ENCODE results near the gene GNAI2. TPM values are rescaled to one million over a fixed set of nuclear protein-coding genes. Genes with fewer than 3 reads are reported as not detected.

GNAI2 gene
- total RNA-seq, 1 experiment from 2014 or later: 185 TPM

GRCh38 chr3:50246517-50246954, 10.5 kb downstream of the GNAI2 start:
- CTCF ChIA-PET: interaction anchor here (0.5 to 6.0 kb wide), 50 partner anchors 9 to 406 kb away, joined by 3 to 154 read pairs (median 5); partner anchors contain the start of genes C3orf18, CYB561D2, GNAI2 and GNAT1
- Mint-ChIP-seq H3K9me3 (no peaks in the 10 kb centered on the region), H3K4me3 (peak overlapping the region; percentile 40; the same call in 1 of the 2 replicates)

More at GRCh38 chr3:50246517-50246954, 10.5 kb downstream of the GNAI2 start:
- no peak for DNase-seq (ENCODE audit: low spot score)
- H3K27me3 Mint-ChIP-seq (ENCODE audit: low read depth): no peaks in the 10 kb centered on the region
- ATAC-seq: peak; percentile 33
- POLR2A ChIA-PET: interaction anchor here (0.7 to 1.7 kb wide), 8 partner anchors 8 to 124 kb away, joined by 3 to 10 read pairs (median 4); no protein-coding TSS in a partner anchor
- H3K27ac Mint-ChIP-seq: peak overlapping the region; percentile 89
- peaks cover 7% of the 10 kb centered on the region; the same call in 1 of the 2 replicates for H3K36me3 Mint-ChIP-seq
- H3K4me1 Mint-ChIP-seq: peaks cover 55% of the 10 kb centered on the region
- no peak for TF ChIP-seq ZNF232 (CRISPR knock-in tag; IDR thresholded peaks at IDR 0.05)
- no peak for TF ChIP-seq ZNF219 (CRISPR knock-in tag; IDR thresholded peaks at IDR 0.05; ENCODE audit: borderline replicate concordance)
- no peak for TF ChIP-seq GABPB1 (CRISPR knock-in tag; IDR thresholded peaks at IDR 0.05)
- TF ChIP-seq ZBTB21 (CRISPR knock-in tag; IDR thresholded peaks at IDR 0.05; ENCODE audit: borderline replicate concordance): 0 out of 2 replicates have a peak, but pooled peaks have one; percentile 21
- TF ChIP-seq JUN (CRISPR knock-in tag; IDR thresholded peaks at IDR 0.05): no peak
- no peak; the same call in 1 of the 2 replicates for TF ChIP-seq USF1 (CRISPR knock-in tag; IDR thresholded peaks at IDR 0.05)
- no peak for TF ChIP-seq ETV6 (CRISPR knock-in tag; IDR thresholded peaks at IDR 0.05)
- TF ChIP-seq E2F5 (CRISPR knock-in tag; IDR thresholded peaks at IDR 0.05): no peak
- no peak for TF ChIP-seq SP1 (CRISPR knock-in tag; conservative IDR thresholded peaks at IDR 0.05)
- TF ChIP-seq ZSCAN18 (CRISPR knock-in tag; IDR thresholded peaks at IDR 0.05): no peak
- TF ChIP-seq TCF7 (CRISPR knock-in tag; IDR thresholded peaks at IDR 0.05; ENCODE audit: low read depth): peak; percentile 39; the same call in 1 of the 2 replicates
- no peak for TF ChIP-seq ESRRA (CRISPR knock-in tag; IDR thresholded peaks at IDR 0.05; ENCODE audit: borderline replicate concordance)
- TF ChIP-seq HMGXB4 (CRISPR knock-in tag; IDR thresholded peaks at IDR 0.05): no peak
- TF ChIP-seq FOXJ3 (CRISPR knock-in tag; IDR thresholded peaks at IDR 0.05; ENCODE audit: borderline replicate concordance): no peak
- TF ChIP-seq ZNF281 (CRISPR knock-in tag; IDR thresholded peaks at IDR 0.05): no peak

Measured in WTC11 (cell line).